Measurements from ENCODE around the gene TIGD6. TPM values are rescaled to one million over a fixed set of nuclear protein-coding genes. Genes with fewer than 3 reads are reported as not detected.

The TIGD6 gene
- total and polyA plus RNA-seq, 9 of the 15 experiments (the other 6 are each of a cell fraction or from before 2014, with no cell fraction given): 1.8 to 6.3 (median 3.9) TPM

GRCh38 chr5:150024346-150024984 lies 24.0 kb upstream of the TIGD6 start:
- whole genome bisulfite sequencing (ENCODE audit: insufficient coverage, low coverage, missing lambda C conversion rate): 63% methylated on average over 9 of the region's 9 CpGs
- POLR2A ChIA-PET: interaction anchor here (0.6 to 1.4 kb wide), 4 partner anchors 17 to 382 kb away, joined by 3 to 4 read pairs (median 4); partner anchors contain the start of genes HMGXB3, SLC26A2 and TIGD6
- CTCF ChIA-PET (ENCODE audit: low intra/inter-chr PET ratio): no interaction called here
- peak overlapping the region; percentile 7; the same call in 1 of the 3 replicates for H3K27ac ChIP-seq (ENCODE audit: extremely low read depth, low read depth, low read length)
- H3K27me3 ChIP-seq (ENCODE audit: control insufficient read depth in 2 of 2, insufficient read depth in 2 of 2, low read length in 2 of 2): no peaks in the 10 kb centered on the region
- FAIRE-seq (no peak), DNase-seq (ENCODE audit: extremely low read depth in 1 of 4, low spot score in 3 of 4) (peak in 2 of 4 experiments; percentile 38 to 48), ATAC-seq (peak; percentile 53)
- BruUV-seq (replicated peaks): no TSS peak
- H3K36me3 ChIP-seq (ENCODE audit: control insufficient read depth, insufficient read depth, low read length): peaks cover 95% of the 10 kb centered on the region
- H3K9me3 ChIP-seq (replicated peaks; ENCODE audit: control insufficient read depth, insufficient read depth, low read depth, low read length): no peaks in the 10 kb centered on the region
- intact Hi-C loops (cut with micrococcal nuclease): loop anchor here (2.0 to 10.0 kb wide), 3 partner anchors 90 to 330 kb away; partner anchors contain the start of gene TCOF1
- in situ Hi-C loops (cut with MboI): no loop called here
- H3K4me1 ChIP-seq (replicated peaks in 1 of 2; ENCODE audit: control insufficient read depth in 2 of 2, insufficient read depth in 2 of 2, low read length in 2 of 2): peaks cover 15 to 23% of the 10 kb centered on the region in 2 experiments; a peak in 4 of 5 replicates
- H3K9ac ChIP-seq (ENCODE audit: insufficient read depth in 1 of 2, low read depth in 2 of 2, low read length in 2 of 2): peak overlapping the region in 1 of 2 experiments; percentile 11; a peak in 1 of 4 replicates
- H3K4me2 ChIP-seq (ENCODE audit: insufficient read depth, low read length): no peak overlapping the region
- no peaks in the 10 kb centered on the region; the same call in 2 of the 3 replicates for H3K79me2 ChIP-seq (ENCODE audit: control insufficient read depth, insufficient read depth, low read length)
- TF ChIP-seq MBD1 (CRISPR knock-in tag; IDR thresholded peaks at IDR 0.05) (no peak), ZNF766 (CRISPR knock-in tag; conservative IDR thresholded peaks at IDR 0.05) (no peak), MAFG (tag; conservative IDR thresholded peaks at IDR 0.05) (no peak), DEAF1 (CRISPR knock-in tag; IDR thresholded peaks at IDR 0.05) (peak; percentile 61; the same call in 1 of the 2 replicates), FIP1L1 (IDR thresholded peaks at IDR 0.05; ENCODE audit: low read depth, low read length, poor library complexity, severe bottlenecking) (no peak), RFX7 (CRISPR knock-in tag; IDR thresholded peaks at IDR 0.05) (no peak), CTCF (IDR thresholded peaks at IDR 0.05 in 2 of 3, conservative IDR thresholded peaks at IDR 0.05 in 1 of 3; ENCODE audit: insufficient read depth in 2 of 3, low read depth in 1 of 3, low read length in 3 of 3) (peak; percentile 35 to 64 (median 37); a peak in 5 of 6 replicates), RAD21 (CRISPR knock-in tag; conservative IDR thresholded peaks at IDR 0.05 in 1 of 2, IDR thresholded peaks at IDR 0.05 in 1 of 2) (peak; percentile 62 to 64), SP2 (IDR thresholded peaks at IDR 0.05; ENCODE audit: extremely low read depth, low read depth, low read length, poor library complexity, severe bottlenecking) (no peak)
- no peaks in the 10 kb centered on the region for H4K20me1 ChIP-seq (replicated peaks; ENCODE audit: control insufficient read depth, insufficient read depth, low read length)
- no peaks in the 10 kb centered on the region for H3K9me1 ChIP-seq (ENCODE audit: control insufficient read depth, insufficient read depth, low read length)
- no peak overlapping the region for H2AFZ ChIP-seq (ENCODE audit: low read depth, low read length)
- no peak overlapping the region for H3K4me3 ChIP-seq
